HG03139 (cell line): Measurements from ENCODE around the gene SMAD3.
"Not testable (repeated sequence)": the region's sequence is repeated elsewhere in the genome, so short reads cannot be mapped to it uniquely, and the experiment has no call there.

Source experiments
- ATAC-seq: cut with Tn5 transposase; IDR thresholded peaks from one replicate; pipeline ENCODE4 v1.9.1; 2021; ENCODE audit not compliant: unreplicated experiment

Gene SMAD3

GRCh38 chr15:67062369-67062985 lies 2.9 kb upstream of the SMAD3 start:
- no peak for ATAC-seq

GRCh38 chr15:67063689-67064606 lies 1.5 kb upstream of the SMAD3 start:
- ATAC-seq = no peak

- peak; percentile 25 for ATAC-seq
Observed at GRCh38 chr15:67064607-67065530, 533 bp upstream of the SMAD3 start.

- ATAC-seq = peak; percentile 10
Observed at GRCh38 chr15:67066041-67066958, 898 bp downstream of the SMAD3 start.

GRCh38 chr15:67066959-67067853 lies 1.8 kb downstream of the SMAD3 start:
- no peak for ATAC-seq

GRCh38 chr15:67067930-67068551 lies 2.6 kb downstream of the SMAD3 start:
- no peak for ATAC-seq

GRCh38 chr15:67068710-67069400 lies 3.5 kb downstream of the SMAD3 start:
- ATAC-seq = no peak

GRCh38 chr15:67070150-67070549 lies 4.7 kb downstream of the SMAD3 start:
- ATAC-seq = no peak

- no peak for ATAC-seq
Observed at GRCh38 chr15:67070892-67071664, 5.7 kb downstream of the SMAD3 start.

- ATAC-seq = no peak
Observed at GRCh38 chr15:67072442-67072841, 7.0 kb downstream of the SMAD3 start.

- ATAC-seq = no peak
Observed at GRCh38 chr15:67072958-67073357, 7.6 kb downstream of the SMAD3 start.

GRCh38 chr15:67074886-67075229 lies 9.5 kb downstream of the SMAD3 start:
- no peak for ATAC-seq

- not testable (repeated sequence) for ATAC-seq
Observed at GRCh38 chr15:67075555-67076135, 10.2 kb downstream of the SMAD3 start.

GRCh38 chr15:67076147-67076843 lies 10.9 kb downstream of the SMAD3 start:
- no peak for ATAC-seq

GRCh38 chr15:67077641-67078215 lies 12.3 kb downstream of the SMAD3 start:
- no peak for ATAC-seq

GRCh38 chr15:67079361-67079760 lies 14.0 kb downstream of the SMAD3 start:
- no peak for ATAC-seq
